HTERT RPE-1 (cell line): ENCODE measurements around the gene CXXC5.
"Not testable (repeated sequence)": the region's sequence is repeated elsewhere in the genome, so short reads cannot be mapped to it uniquely, and the experiment has no call there.

Experiments
- in situ Hi-C: fragments of 300-500 bp; cut with MboI; formaldehyde crosslinking; loops from 4 replicates; pipeline ENCODE4 v1.14.3; 2020; ENCODE audit warnings: low sequenced_read_pairs

CXXC5 gene

GRCh38 chr5:139708877-139709581, 60.9 kb downstream of the CXXC5 start:
- in situ Hi-C loops: no loop called here

GRCh38 chr5:139709582-139710318, 61.6 kb downstream of the CXXC5 start:
- in situ Hi-C loops: no loop called here

- in situ Hi-C loops: no loop called here
Measured at GRCh38 chr5:139710319-139711066, 62.3 kb downstream of the CXXC5 start.

- in situ Hi-C loops: no loop called here
Measured at GRCh38 chr5:139711067-139711905, 63.1 kb downstream of the CXXC5 start.

DNA sequence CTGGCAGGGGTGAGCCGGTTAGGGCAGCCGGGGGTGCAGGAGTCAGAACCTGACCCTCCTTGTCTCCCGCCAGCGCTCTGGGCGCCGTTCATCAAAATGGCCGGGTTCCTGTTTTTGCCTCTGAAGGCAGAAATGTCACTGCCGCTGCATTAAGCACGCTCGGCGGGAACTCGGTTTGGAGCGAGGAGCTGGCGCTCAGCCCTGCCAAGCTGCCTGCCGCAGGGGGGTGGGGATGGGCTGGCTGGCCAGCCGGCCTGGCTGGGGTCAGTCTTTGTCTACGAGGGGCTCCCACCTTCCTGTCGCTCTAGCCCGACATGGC, 63.7 kb downstream of the CXXC5 start:
- in situ Hi-C loops: no loop called here

- in situ Hi-C loops: no loop called here
Measured at GRCh38 chr5:139712412-139712811, 64.3 kb downstream of the CXXC5 start.

DNA sequence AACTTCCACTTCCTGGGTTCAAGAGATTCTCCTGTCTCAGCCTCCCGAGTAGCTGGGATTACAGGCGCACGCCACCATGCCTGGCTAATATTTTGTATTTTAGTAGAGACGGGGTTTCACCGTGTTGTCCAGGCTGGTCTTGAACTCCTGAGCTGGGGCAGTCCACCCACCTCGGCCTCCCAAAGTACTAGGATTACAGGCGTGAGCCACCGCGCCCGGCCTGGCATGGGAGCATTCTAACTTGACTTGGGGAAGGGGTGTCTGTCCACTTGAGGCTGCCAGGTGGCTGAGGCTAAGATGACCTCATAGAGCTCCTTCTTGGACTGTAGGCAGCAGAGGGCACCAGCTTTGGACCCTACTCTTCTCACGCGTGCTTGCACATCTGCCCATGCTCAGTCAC, 65.7 kb downstream of the CXXC5 start:
- in situ Hi-C loops: not testable (repeated sequence)

DNA sequence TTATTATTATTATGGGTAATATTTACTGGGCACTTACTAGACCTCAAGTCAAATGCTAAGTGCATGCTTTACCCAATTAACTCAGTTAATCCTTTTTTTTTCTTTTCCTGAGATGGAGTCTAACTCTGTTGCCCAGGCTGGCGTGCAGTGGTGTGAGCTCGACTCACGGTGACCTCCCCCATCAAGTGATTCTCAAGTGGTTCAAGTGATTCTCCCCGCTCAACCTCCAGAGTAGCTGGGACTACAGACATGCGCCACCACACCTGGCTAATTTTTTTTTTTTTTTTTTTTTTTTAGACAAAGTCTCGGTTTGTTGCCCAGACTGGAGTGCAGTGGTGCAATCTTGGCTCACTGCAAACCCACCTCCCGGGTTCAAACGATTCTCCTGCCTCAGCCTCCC, 69.1 kb downstream of the CXXC5 start:
- in situ Hi-C loops: no loop called here

GRCh38 chr5:139718403-139718802, 70.3 kb downstream of the CXXC5 start:
- in situ Hi-C loops: not testable (repeated sequence)

GRCh38 chr5:139719970-139720369, 71.8 kb downstream of the CXXC5 start:
- in situ Hi-C loops: not testable (repeated sequence)

GRCh38 chr5:139723986-139724587, 75.9 kb downstream of the CXXC5 start:
- in situ Hi-C loops: no loop called here

DNA sequence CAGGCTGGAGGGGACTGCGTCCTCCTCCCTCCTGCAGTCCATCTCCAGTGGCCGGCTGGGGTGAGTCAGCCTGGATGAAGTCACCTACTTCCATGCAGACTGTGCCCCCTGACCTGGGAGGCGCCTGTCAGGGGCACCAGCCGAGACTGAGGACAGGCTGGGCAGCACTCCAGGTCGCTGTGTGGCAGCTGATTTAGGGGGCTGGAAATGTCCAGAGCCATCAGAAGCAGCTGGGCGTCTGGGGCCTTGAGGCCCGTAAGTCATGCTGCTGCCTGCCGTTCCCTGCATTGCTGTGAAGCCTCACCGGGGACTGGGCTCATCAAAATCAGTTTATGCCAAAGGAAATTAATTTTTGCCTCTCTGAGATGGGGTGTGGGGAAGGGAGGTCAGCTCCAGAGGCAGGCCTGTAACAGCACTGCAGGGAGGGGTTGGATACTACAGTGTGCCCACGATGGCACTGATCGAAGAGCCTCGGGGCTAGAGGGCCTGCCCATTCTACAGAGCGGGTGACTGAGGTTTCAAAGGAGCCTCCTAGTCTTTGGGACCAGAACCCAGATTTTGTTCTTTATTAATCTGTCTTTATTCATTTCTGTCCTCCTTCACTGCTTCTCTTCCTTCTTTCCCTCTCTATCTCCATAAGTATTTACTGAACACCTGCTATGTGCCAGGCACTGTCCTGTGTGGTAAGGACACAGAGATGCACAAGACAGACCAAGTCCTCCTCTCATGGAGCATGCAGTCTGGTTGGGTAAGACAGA, 77.1 kb downstream of the CXXC5 start:
- in situ Hi-C loops: no loop called here

DNA sequence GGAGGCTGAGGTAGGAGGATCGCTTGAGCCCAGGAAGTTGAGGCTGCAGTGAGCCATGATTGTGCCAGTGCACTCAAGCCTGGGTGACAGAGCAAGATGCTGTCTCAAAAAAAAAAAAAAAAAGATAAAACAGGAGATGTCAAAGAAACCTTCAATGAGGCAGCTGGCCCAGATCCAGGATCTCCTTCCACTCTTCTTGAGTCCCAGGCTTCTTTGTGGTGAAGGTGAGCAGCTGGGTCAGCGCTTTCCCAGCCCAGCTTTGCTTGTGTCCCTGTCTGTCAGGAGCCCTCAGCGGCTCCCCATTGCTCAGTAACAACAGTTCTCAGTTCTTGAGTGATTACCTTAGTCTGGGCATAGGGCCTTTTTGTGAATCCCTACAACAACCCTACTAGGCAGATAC, 78.1 kb downstream of the CXXC5 start:
- in situ Hi-C loops: no loop called here

DNA sequence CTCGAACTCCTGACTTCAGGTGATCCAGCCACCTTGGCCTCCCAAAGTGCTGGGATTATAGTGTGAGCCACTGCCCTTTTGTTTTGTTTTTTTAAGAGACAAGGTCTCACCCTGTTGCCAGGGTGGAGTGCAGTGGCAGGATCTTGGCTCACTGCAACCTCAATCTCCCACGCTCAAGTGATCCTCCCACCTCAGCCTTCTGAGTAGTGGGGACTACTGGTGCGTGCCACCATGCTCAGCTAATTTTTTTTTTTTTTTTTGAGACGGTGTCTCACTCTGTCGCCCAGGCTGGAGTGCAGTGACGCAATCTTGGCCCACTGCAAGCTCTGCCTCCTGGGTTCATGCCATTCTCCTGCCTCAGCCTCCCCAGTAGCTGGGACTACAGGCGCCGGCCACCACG, 79.5 kb downstream of the CXXC5 start:
- in situ Hi-C loops: not testable (repeated sequence)

- in situ Hi-C loops: no loop called here
Measured at GRCh38 chr5:139731281-139731680, 83.1 kb downstream of the CXXC5 start.

DNA sequence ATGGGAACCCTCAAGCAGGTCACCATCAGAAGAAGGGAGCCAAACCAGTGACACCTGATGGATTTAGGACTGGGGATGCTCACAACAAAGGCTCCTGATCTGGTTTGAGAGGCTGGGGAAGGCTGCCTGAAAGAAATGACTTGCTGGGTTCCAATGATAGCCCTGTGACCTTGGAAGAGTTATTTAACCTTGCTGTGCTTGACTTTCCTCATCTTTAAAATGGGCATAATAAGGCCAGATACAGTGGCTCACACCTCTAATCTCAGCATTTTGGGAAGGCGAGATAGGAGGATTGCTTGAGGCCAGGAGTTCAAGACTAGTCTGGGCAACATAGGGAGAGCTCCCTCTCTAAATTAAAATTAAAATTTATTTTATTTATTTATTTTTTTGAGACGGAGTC, 83.9 kb downstream of the CXXC5 start:
- in situ Hi-C loops: no loop called here

DNA sequence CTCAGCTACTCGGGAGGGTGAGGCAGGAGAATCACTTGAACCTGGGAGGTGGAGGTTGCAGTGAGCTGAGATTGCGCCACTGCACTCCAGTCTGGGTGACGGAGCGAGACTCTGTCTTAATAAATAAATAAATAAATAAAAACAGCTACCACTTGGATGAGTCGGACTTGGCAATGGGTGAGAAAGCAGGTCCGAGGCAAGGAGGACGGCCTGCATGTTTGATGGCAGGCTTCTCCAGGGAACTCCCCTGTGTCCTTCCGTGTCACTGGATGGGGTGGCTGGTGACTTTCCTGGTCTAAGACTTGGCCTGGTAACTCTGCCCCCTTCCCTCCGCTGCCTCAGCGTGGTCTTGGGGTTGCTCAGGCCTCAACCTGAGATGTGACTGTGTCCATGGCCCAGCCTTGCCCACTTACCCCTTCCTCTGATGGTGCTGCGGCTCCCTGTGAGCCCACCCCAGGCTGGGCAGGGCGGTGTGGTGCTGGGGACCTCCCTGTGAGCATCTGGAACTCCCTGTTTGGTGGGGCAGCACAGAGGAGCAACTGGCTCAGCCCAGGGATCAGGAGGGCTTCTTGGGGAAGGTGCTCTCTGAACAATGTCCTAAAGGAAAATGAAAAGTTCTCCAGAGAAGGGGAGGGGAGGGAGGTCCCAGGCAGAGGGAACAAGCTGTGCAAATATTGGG, 85.0 kb downstream of the CXXC5 start:
- in situ Hi-C loops: no loop called here
